Neural cell (in vitro differentiated cells): Measurements from ENCODE around the gene HEPACAM.

ENCODE experiments used
- EP300 ChIP-seq: fragments of 450-650 bp; conservative IDR thresholded peaks from 2 replicates; pipeline ENCODE4 v1.6.1; 2014; ENCODE audit warnings: antibody characterized with exemption, mild to moderate bottlenecking, moderate library complexity; ENCODE audit not compliant: poor library complexity, severe bottlenecking
- MXI1 ChIP-seq: fragments of 450-650 bp; conservative IDR thresholded peaks from 2 replicates; pipeline ENCODE4 v1.6.1; 2014; ENCODE audit warnings: antibody characterized with exemption, mild to moderate bottlenecking; ENCODE audit not compliant: poor library complexity, severe bottlenecking
- POLR2AphosphoS5 ChIP-seq: IDR thresholded peaks from 2 replicates; pipeline ENCODE4 v1.6.1; 2012
- REST ChIP-seq: IDR thresholded peaks from 2 replicates; pipeline ENCODE4 v1.6.1; 2012; ENCODE audit warnings: borderline replicate concordance
- SMC3 ChIP-seq: fragments of 450-650 bp; conservative IDR thresholded peaks from 2 replicates; pipeline ENCODE4 v1.6.1; 2014; ENCODE audit warnings: antibody characterized with exemption, mild to moderate bottlenecking, moderate library complexity; ENCODE audit not compliant: poor library complexity
- TAF1 ChIP-seq: IDR thresholded peaks from 2 replicates; pipeline ENCODE4 v1.6.1; 2012; ENCODE audit warnings: low read depth
- TF ChIP-seq, protein P1 (sequence below): fragments of 450-650 bp; IDR thresholded peaks from 2 replicates; pipeline ENCODE4 v1.5.1; 2014; ENCODE audit warnings: antibody characterized with exemption, mild to moderate bottlenecking, moderate library complexity; ENCODE audit not compliant: poor library complexity, severe bottlenecking

DNA sequence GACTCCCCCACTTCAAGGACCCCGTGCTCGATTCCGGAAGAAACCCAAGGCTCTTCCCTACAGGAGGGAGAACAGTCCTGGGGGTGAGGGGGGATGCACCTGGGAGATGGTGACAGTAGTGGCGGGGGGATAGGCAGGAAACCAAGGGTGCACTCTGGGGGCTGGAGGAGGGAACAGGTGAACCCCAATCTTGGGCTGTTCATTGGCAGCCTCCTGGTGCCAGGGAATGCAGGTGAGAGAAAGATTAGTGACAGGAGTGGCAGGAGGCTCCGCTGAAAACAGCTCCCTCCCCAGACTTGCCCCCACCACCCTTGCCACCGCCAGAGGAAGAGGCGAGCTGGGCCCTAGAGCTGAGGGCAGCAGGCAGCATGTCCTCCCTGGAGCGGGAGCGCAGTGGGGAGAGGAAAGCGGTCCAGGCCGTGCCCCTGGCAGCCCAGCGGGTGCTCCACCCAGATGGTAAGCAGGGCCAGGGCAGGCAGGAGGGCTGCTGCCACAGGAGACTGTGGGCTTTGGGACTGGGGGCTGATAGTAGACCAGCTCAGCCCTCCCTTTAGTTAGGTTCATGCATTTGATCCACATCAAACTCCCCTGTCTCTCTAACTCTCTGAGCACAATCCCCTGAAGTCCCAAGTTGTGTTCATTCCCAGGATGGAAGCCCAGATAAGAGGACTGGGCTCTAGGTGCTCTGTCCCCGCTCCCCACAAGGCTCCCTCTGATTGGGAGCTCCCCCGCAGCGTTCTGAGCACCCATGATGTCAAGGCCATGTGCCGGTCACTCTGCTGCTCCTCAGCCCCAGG is 56.2 kb downstream of the HEPACAM start:
- TF ChIP-seq, protein P1, sequence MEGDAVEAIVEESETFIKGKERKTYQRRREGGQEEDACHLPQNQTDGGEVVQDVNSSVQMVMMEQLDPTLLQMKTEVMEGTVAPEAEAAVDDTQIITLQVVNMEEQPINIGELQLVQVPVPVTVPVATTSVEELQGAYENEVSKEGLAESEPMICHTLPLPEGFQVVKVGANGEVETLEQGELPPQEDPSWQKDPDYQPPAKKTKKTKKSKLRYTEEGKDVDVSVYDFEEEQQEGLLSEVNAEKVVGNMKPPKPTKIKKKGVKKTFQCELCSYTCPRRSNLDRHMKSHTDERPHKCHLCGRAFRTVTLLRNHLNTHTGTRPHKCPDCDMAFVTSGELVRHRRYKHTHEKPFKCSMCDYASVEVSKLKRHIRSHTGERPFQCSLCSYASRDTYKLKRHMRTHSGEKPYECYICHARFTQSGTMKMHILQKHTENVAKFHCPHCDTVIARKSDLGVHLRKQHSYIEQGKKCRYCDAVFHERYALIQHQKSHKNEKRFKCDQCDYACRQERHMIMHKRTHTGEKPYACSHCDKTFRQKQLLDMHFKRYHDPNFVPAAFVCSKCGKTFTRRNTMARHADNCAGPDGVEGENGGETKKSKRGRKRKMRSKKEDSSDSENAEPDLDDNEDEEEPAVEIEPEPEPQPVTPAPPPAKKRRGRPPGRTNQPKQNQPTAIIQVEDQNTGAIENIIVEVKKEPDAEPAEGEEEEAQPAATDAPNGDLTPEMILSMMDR: no peak
- TF ChIP-seq MXI1 (no peak), SMC3 (no peak), TAF1 (no peak), POLR2AphosphoS5 (no peak), REST (no peak), EP300 (no peak)
